Activated CD8-positive, alpha-beta T cell treated with anti-CD3 and anti-CD28 coated beads, Interleukin-2, amount 10 ng/mL, durations not matched to agents 7 days and 5 days (primary cell): ENCODE data around the gene PYCARD. TPM values are rescaled to one million over a fixed set of nuclear protein-coding genes. Genes with fewer than 3 reads are reported as not detected.
"Not testable (repeated sequence)": the region's sequence is repeated elsewhere in the genome, so short reads cannot be mapped to it uniquely, and the experiment has no call there.

Source experiments
- ATAC-seq: fragments of 150-1000 bp; cut with Tn5 transposase; one replicate; pipeline ENCODE4 v1.10.0; 2021; ENCODE audit warnings: moderate library complexity
- CTCF ChIA-PET: fragments of 350-600 bp; sonication (Branson Sonifier 250); formaldehyde crosslinking; loops from one replicate; lab custom pipeline; 2021; ENCODE audit warnings: antibody characterized with exemption; lab: Charles Lee
- POLR2A ChIA-PET: fragments of 350-600 bp; sonication (Branson Sonifier 250); formaldehyde crosslinking; loops from one replicate; lab custom pipeline; 2021; ENCODE audit warnings: antibody characterized with exemption; lab: Charles Lee
- DNase-seq: peaks from one replicate; pipeline ENCODE4 v3.0.0-alpha.2; 2020
- H3K27ac Mint-ChIP-seq: one replicate; pipeline ENCODE4 v1.8.0; 2021; ENCODE audit warnings: mild to moderate bottlenecking, mixed read lengths
- H3K27me3 Mint-ChIP-seq: one replicate; pipeline ENCODE4 v1.8.0; 2021; ENCODE audit warnings: low read depth, mixed read lengths
- H3K36me3 Mint-ChIP-seq: one replicate; pipeline ENCODE4 v1.8.0; 2021; ENCODE audit warnings: low read depth, mixed read lengths
- H3K4me1 Mint-ChIP-seq: one replicate; pipeline ENCODE4 v1.8.0; 2021; ENCODE audit warnings: low read depth, mixed read lengths
- H3K4me3 Mint-ChIP-seq: one replicate; pipeline ENCODE4 v1.8.0; 2021; ENCODE audit warnings: mild to moderate bottlenecking, mixed read lengths
- H3K9me3 Mint-ChIP-seq: one replicate; pipeline ENCODE4 v1.8.0; 2022; ENCODE audit warnings: mixed read lengths; ENCODE audit not compliant: insufficient read depth
- total RNA-seq, 2 experiments: library from RNA; stranded (reverse); gene quantifications; one replicate each; pipeline ENCODE4 v1.2.3, GENCODE V29; 2021

PYCARD gene
- total RNA-seq, 2 experiments from 2014 or later, result 97.7 to 99.5 TPM

- H3K4me3 Mint-ChIP-seq, result peak within 1 kb of the TSS; percentile 94
- ChIA-PET POLR2A (interaction anchor here (0.6 to 6.2 kb wide), 49 partner anchors 9 to 695 kb away, joined by 3 to 87 read pairs (median 4); partner anchors contain the start of genes ARMC5, ITGAX, KAT8 and PRSS36), CTCF (interaction anchor here (0.9 to 5.2 kb wide), 2 partner anchors 37 to 279 kb away, joined by 3 to 44 read pairs; partner anchors contain the start of gene ARMC5)
- peaks cover 56% of the 10 kb centered on the region for H3K4me1 Mint-ChIP-seq
- no peaks in the 10 kb centered on the region for H3K27me3 Mint-ChIP-seq
- H3K36me3 Mint-ChIP-seq, result peaks cover 47% of the 10 kb centered on the region
- ATAC-seq, result peak; percentile 56
- H3K9me3 Mint-ChIP-seq, result no peaks in the 10 kb centered on the region
- peak within 1 kb of the TSS; percentile 97 for H3K27ac Mint-ChIP-seq
- peak; percentile 92 for DNase-seq
Measured at GRCh38 chr16:31179747-31180459, 22.7 kb downstream of the PYCARD start, which contains the start of gene FUS. Gene FUS, plus strand, starts transcription at chr16:31180139. Its CDS starts 76 bp downstream, at chr16:31180215.

- H3K4me3 Mint-ChIP-seq, result peak overlapping the region; percentile 94
- peaks cover 43% of the 10 kb centered on the region for H3K36me3 Mint-ChIP-seq
- peak overlapping the region; percentile 97 for H3K27ac Mint-ChIP-seq
- DNase-seq, result no peak
- ChIA-PET POLR2A (interaction anchor here (0.6 to 6.2 kb wide), 35 partner anchors 9 to 694 kb away, joined by 3 to 87 read pairs (median 5); partner anchors contain the start of genes ARMC5, KAT8, PRSS36 and PYCARD), CTCF (interaction anchor here (0.9 to 5.2 kb wide), 2 partner anchors 36 to 280 kb away, joined by 3 to 44 read pairs; partner anchors contain the start of gene ARMC5)
- H3K9me3 Mint-ChIP-seq, result no peaks in the 10 kb centered on the region
- peak; percentile 1 for ATAC-seq
- peaks cover 50% of the 10 kb centered on the region for H3K4me1 Mint-ChIP-seq
- no peaks in the 10 kb centered on the region for H3K27me3 Mint-ChIP-seq
Measured at GRCh38 chr16:31179219-31179746, 23.3 kb downstream of the PYCARD start.

GRCh38 chr16:31177136-31177535 lies 25.4 kb downstream of the PYCARD start:
- DNase-seq (peak; percentile 77), ATAC-seq (peak; percentile 23)
- H3K4me1 Mint-ChIP-seq, result peaks cover 30% of the 10 kb centered on the region
- H3K27ac Mint-ChIP-seq, result peak overlapping the region; percentile 95
- H3K27me3 Mint-ChIP-seq, result no peaks in the 10 kb centered on the region
- CTCF ChIA-PET, result interaction anchor here (0.7 to 5.2 kb wide), 10 partner anchors 12 to 283 kb away, joined by 3 to 44 read pairs (median 4); partner anchors contain the start of gene PYCARD
- H3K9me3 Mint-ChIP-seq, result no peaks in the 10 kb centered on the region
- peaks cover 22% of the 10 kb centered on the region for H3K36me3 Mint-ChIP-seq
- peak overlapping the region; percentile 61 for H3K4me3 Mint-ChIP-seq
- POLR2A ChIA-PET, result interaction anchor here (0.6 to 4.2 kb wide), 9 partner anchors 9 to 282 kb away, joined by 3 to 23 read pairs (median 5); partner anchors contain the start of genes ARMC5 and KAT8

- H3K4me3 Mint-ChIP-seq, ATAC-seq, H3K27me3 Mint-ChIP-seq, DNase-seq, H3K27ac Mint-ChIP-seq, H3K4me1 Mint-ChIP-seq, CTCF ChIA-PET, H3K9me3 Mint-ChIP-seq, H3K36me3 Mint-ChIP-seq: not testable (repeated sequence)
- POLR2A ChIA-PET, result interaction anchor here (1.3 kb wide), 1 partner anchor 9 kb away, joined by 3 read pairs; the partner anchor contains the start of gene FUS
Measured at GRCh38 chr16:31170048-31170447, 32.5 kb downstream of the PYCARD start.

- no peaks in the 10 kb centered on the region for H3K36me3 Mint-ChIP-seq
- DNase-seq, result no peak
- H3K27ac Mint-ChIP-seq, result no peak overlapping the region
- peaks cover 3% of the 10 kb centered on the region for H3K4me1 Mint-ChIP-seq
- POLR2A ChIA-PET, result interaction anchor here (0.5 kb wide), 1 partner anchor 12 kb away, joined by 3 read pairs; no protein-coding TSS in a partner anchor
- CTCF ChIA-PET, result no interaction called here
- no peak overlapping the region for H3K4me3 Mint-ChIP-seq
- no peaks in the 10 kb centered on the region for H3K9me3 Mint-ChIP-seq
- no peaks in the 10 kb centered on the region for H3K27me3 Mint-ChIP-seq
- no peak for ATAC-seq
Measured at GRCh38 chr16:31168848-31169247, 33.7 kb downstream of the PYCARD start.

- DNase-seq (no peak), ATAC-seq (no peak)
- Mint-ChIP-seq H3K27ac (no peak overlapping the region), H3K36me3 (no peaks in the 10 kb centered on the region), H3K9me3 (no peaks in the 10 kb centered on the region), H3K4me1 (peaks cover 3% of the 10 kb centered on the region), H3K4me3 (no peak overlapping the region), H3K27me3 (peaks cover 3% of the 10 kb centered on the region)
- CTCF ChIA-PET, result interaction anchor here (1.9 kb wide), 1 partner anchor 10 kb away, joined by 6 read pairs; no protein-coding TSS in a partner anchor
- POLR2A ChIA-PET, result interaction anchor here (0.6 kb wide), 2 partner anchors 13 to 211 kb away, joined by 4 to 6 read pairs; no protein-coding TSS in a partner anchor
Measured at GRCh38 chr16:31167315-31167714, 35.2 kb downstream of the PYCARD start.

GRCh38 chr16:31157136-31157535 lies 45.4 kb downstream of the PYCARD start:
- no peak for DNase-seq
- ChIA-PET CTCF (interaction anchor here (0.9 to 8.3 kb wide), 5 partner anchors 10 to 711 kb away, joined by 3 to 71 read pairs (median 6); no protein-coding TSS in a partner anchor), POLR2A (interaction anchor here (0.9 to 1.2 kb wide), 2 partner anchors 23 to 27 kb away, joined by 4 read pairs; partner anchors contain the start of gene FUS)
- Mint-ChIP-seq H3K9me3 (no peaks in the 10 kb centered on the region), H3K4me3 (peak overlapping the region; percentile 1), H3K4me1 (peaks cover 12% of the 10 kb centered on the region), H3K27me3 (peaks cover 11% of the 10 kb centered on the region), H3K36me3 (no peaks in the 10 kb centered on the region), H3K27ac (no peak overlapping the region)
- no peak for ATAC-seq

Other genes with a start within 250 kb of the PYCARD start
- gene SETD1A, start 245.0 kb downstream of the PYCARD start, total RNA-seq, result 10 to 100 TPM; 25.6 to 28.4 TPM
- 1 to 10 TPM; 6.3 to 7.8 TPM for gene HSD3B7, start 217.6 kb downstream of the PYCARD start, total RNA-seq
- 1 to 10 TPM; 1.7 to 2.2 TPM for gene STX1B, start 192.1 kb downstream of the PYCARD start, total RNA-seq
- gene STX4, start 169.2 kb downstream of the PYCARD start, total RNA-seq, result 10 to 100 TPM; 46.4 to 53.5 TPM
- 10 to 100 TPM; 20.8 to 22.2 TPM for gene ZNF668, start 128.5 kb downstream of the PYCARD start, total RNA-seq
- gene ZNF646, start 128.3 kb downstream of the PYCARD start, total RNA-seq, result 10 to 100 TPM; 26.0 to 30.3 TPM
- 1 to 10 TPM; 5.3 to 6.8 TPM for gene PRSS53, start 113.8 kb downstream of the PYCARD start, total RNA-seq
- gene VKORC1, start 108.0 kb downstream of the PYCARD start, total RNA-seq, result 10 to 100 TPM; 71.6 to 78.8 TPM
- gene BCKDK, start 94.4 kb downstream of the PYCARD start, total RNA-seq, result 10 to 100 TPM; 38.9 TPM
- gene KAT8, start 85.1 kb downstream of the PYCARD start, total RNA-seq, result 10 to 100 TPM; 58.6 to 63.8 TPM
- gene PRSS8, start 67.0 kb downstream of the PYCARD start, total RNA-seq, result not detected
- gene PRSS36, start 52.7 kb downstream of the PYCARD start, total RNA-seq, result 1 to 10 TPM in 1 of 2 experiments, under 1 TPM in 1; 0.95 to 1.3 TPM
- gene FUS, start 22.6 kb downstream of the PYCARD start, total RNA-seq, result 100 to 1,000 TPM; 536 to 569 TPM
- gene TRIM72, start 11.4 kb upstream of the PYCARD start, total RNA-seq, result not detected
- gene PYDC1, start 14.4 kb upstream of the PYCARD start, total RNA-seq, result not detected
- gene ITGAM, start 57.2 kb upstream of the PYCARD start, total RNA-seq, result 10 to 100 TPM; 15.3 to 17.7 TPM
- 10 to 100 TPM; 22.7 to 25.0 TPM for gene ITGAX, start 152.4 kb upstream of the PYCARD start, total RNA-seq
- gene ITGAD, start 190.6 kb upstream of the PYCARD start, total RNA-seq, result under 1 TPM; 0.13 to 0.68 TPM
- not detected for gene COX6A2, start 225.6 kb upstream of the PYCARD start, total RNA-seq
- under 1 TPM; 0.21 to 0.32 TPM for gene ZNF843, start 240.0 kb upstream of the PYCARD start, total RNA-seq